GM12878 (cell line): Measurements from ENCODE around the gene DCLK2. TPM values are rescaled to one million over a fixed set of nuclear protein-coding genes. Genes with fewer than 3 reads are reported as not detected.

Source experiments
- ATAC-seq: fragments of 200-7000 bp; cut with Tn5 transposase; 3 replicates; pipeline ENCODE4 v1.9.1; 2020; ENCODE audit warnings: mild to moderate bottlenecking, moderate library complexity
- BruUV-seq: library from RNA; stranded (reverse); fragments of 400-500 nt; replicated peaks from 2 replicates; lab custom pipeline; 2021; lab: Mats Ljungman, UMichigan
- CTCF ChIA-PET: fragments of 300-600 bp; sonication (Branson Sonifier 250); formaldehyde crosslinking; extraction: SDS; loops from one replicate; lab custom pipeline; 2021; ENCODE audit warnings: inconsistent platforms; lab: Yijun Ruan, JAX
- POLR2A ChIA-PET: fragments of 350-600 bp; formaldehyde crosslinking; extraction: SDS; loops from one replicate; lab custom pipeline; 2021; ENCODE audit warnings: inconsistent platforms; lab: Charles Lee
- RAD21 ChIA-PET: fragments of 300-600 bp; sonication (Branson Sonifier 250); formaldehyde crosslinking; loops from one replicate; lab custom pipeline; 2023; ENCODE audit warnings: antibody characterized with exemption; ENCODE audit not compliant: unreplicated experiment; lab: Charles Lee
- SMC1A ChIA-PET: fragments of 300-600 bp; sonication (Branson Sonifier 250); formaldehyde crosslinking; loops from one replicate; lab custom pipeline; 2023; ENCODE audit not compliant: unreplicated experiment, uncharacterized antibody; lab: Charles Lee
- DNase-seq: peaks from one replicate; pipeline ENCODE4 v3.0.0-alpha.2; 2011; ENCODE audit warnings: low read depth, low spot score
- FAIRE-seq: peaks from 3 replicates; lab custom pipeline; 2011; peaks lifted over from hg19 to GRCh38; lab: Jason Lieb, UNC
- H2AFZ ChIP-seq: 2 replicates; pipeline ENCODE4 v1.6.0; 2011; ENCODE audit warnings: low read depth, low read length, control low read depth; ENCODE audit not compliant: control insufficient read depth
- H3K27ac ChIP-seq: 2 replicates; pipeline ENCODE4 v1.5.1; 2011; ENCODE audit warnings: control low read depth; ENCODE audit not compliant: control insufficient read depth, insufficient read depth
- H3K27me3 ChIP-seq, 2 experiments: replicated peaks in 1 of 2; 2 replicates each; pipeline versions ENCODE4 v1.6.0 to v1.6.1; 2011; ENCODE audit warnings: low read length in 1 of 2; ENCODE audit not compliant: control insufficient read depth in 2 of 2, insufficient read depth in 2 of 2
- H3K36me3 ChIP-seq, 2 experiments: 2 replicates each; pipeline ENCODE4 v1.5.1; 2011; ENCODE audit warnings: low read length in 1 of 2; ENCODE audit not compliant: control insufficient read depth in 2 of 2, insufficient read depth in 2 of 2
- H3K4me1 ChIP-seq: 2 replicates; pipeline ENCODE4 v1.6.1; 2011; ENCODE audit warnings: mild to moderate bottlenecking, low read length, moderate library complexity, mixed read lengths; ENCODE audit not compliant: control insufficient read depth, insufficient read depth
- H3K4me2 ChIP-seq: 2 replicates; pipeline ENCODE4 v1.6.0; 2011; ENCODE audit warnings: control low read depth; ENCODE audit not compliant: control insufficient read depth, insufficient read depth
- H3K4me3 ChIP-seq: fragments of 200-600 bp; sonication (generic); 2 replicates; pipeline ENCODE4 v1.5.1; 2016
- H3K79me2 ChIP-seq: 2 replicates; pipeline ENCODE4 v1.6.0; 2011; ENCODE audit warnings: low read length; ENCODE audit not compliant: control insufficient read depth, insufficient read depth
- H3K9ac ChIP-seq: 2 replicates; pipeline ENCODE4 v1.8.0; 2011; ENCODE audit warnings: low read length, control low read depth, mixed read lengths; ENCODE audit not compliant: control insufficient read depth, insufficient read depth
- H3K9me3 ChIP-seq: replicated peaks from 3 replicates; pipeline ENCODE4 v1.5.1; 2011; ENCODE audit warnings: mild to moderate bottlenecking, low read length; ENCODE audit not compliant: control insufficient read depth, insufficient read depth
- H4K20me1 ChIP-seq: 2 replicates; pipeline ENCODE4 v1.6.0; 2011; ENCODE audit not compliant: control insufficient read depth, insufficient read depth
- ATF2 ChIP-seq: IDR thresholded peaks from 2 replicates; pipeline ENCODE4 v1.6.1; 2012; ENCODE audit warnings: low read length, inconsistent platforms
- BRCA1 ChIP-seq: IDR thresholded peaks from 2 replicates; pipeline ENCODE4 v1.6.1; 2011; ENCODE audit warnings: low read depth, low read length, improper control_type of control experiment
- POLR2AphosphoS5 ChIP-seq: IDR thresholded peaks from 2 replicates; pipeline ENCODE4 v1.6.1; 2011; ENCODE audit warnings: mild to moderate bottlenecking, low read length, inconsistent platforms
- SMAD1 ChIP-seq: fragments of 450-650 bp; IDR thresholded peaks from 2 replicates; pipeline ENCODE4 v1.6.1; 2018; ENCODE audit warnings: mild to moderate bottlenecking, low read depth; ENCODE audit not compliant: partially characterized antibody
- TCF12 ChIP-seq: IDR thresholded peaks from 2 replicates; pipeline ENCODE4 v1.6.1; 2011; ENCODE audit warnings: low read depth, mild to moderate bottlenecking, low read length
- ZBTB4 ChIP-seq: fragments of 450-650 bp; formaldehyde crosslinking; IDR thresholded peaks from 2 replicates; pipeline ENCODE4 v1.4.0; 2022; ENCODE audit warnings: mild to moderate bottlenecking, moderate library complexity
- WGBS: methylation state at CpG from one replicate; pipeline ENCODE4 v1.1.6; 2016; ENCODE audit warnings: low lambda C conversion rate; ENCODE audit not compliant: insufficient replicate concordance, insufficient coverage; ENCODE audit errors: missing lambda C conversion rate; 5-methylcytosine and 5-hydroxymethylcytosine counted together
- in situ Hi-C: fragments of 300-500 bp; cut with MboI; formaldehyde crosslinking; loops from 9 replicates; pipeline ENCODE4 v1.14.3; 2018; ENCODE audit warnings: mixed read lengths
- intact Hi-C: fragments of 100-400 bp; cut with micrococcal nuclease; formaldehyde crosslinking; loops from one replicate; pipeline ENCODE4 v1.14.2; 2022; ENCODE audit not compliant: unreplicated experiment
- polyA plus RNA-seq, 11 experiments: library from polyadenylated mRNA; depleted of rRNA in 4 of 11; unstranded in 6 of 11; stranded (reverse) in 5 of 11; fragments of >200 nt; fragmentation: Nextera tagmentation in 4 of 11; fragmentation: Illumina TruSeq in 1 of 11; extraction: Ambion mirVana in 4 of 11; extraction: Trizol in 1 of 11; gene quantifications; 1 replicate in 1 of 11; 2 replicates in 10 of 11; pipeline versions ENCODE4 v1.2.1 to v1.2.3, GENCODE V29; 2011 to 2016; ENCODE audit warnings: inconsistent platforms in 2 of 11, missing spikeins in 2 of 11, low read depth in 1 of 11
- total RNA-seq, 4 experiments: library from RNA; depleted of rRNA in 3 of 4; stranded (reverse); fragments of >200 nt in 3 of 4; fragmentation: Illumina TruSeq in 1 of 4; extraction: Trizol in 1 of 4; gene quantifications; 2 replicates each; pipeline versions ENCODE4 v1.2.1 to v1.2.3, GENCODE V29; 2013 to 2021

Gene DCLK2
- total and polyA plus RNA-seq, 10 of the 15 experiments (the other 5 are each of a cell fraction or from before 2014, with no cell fraction given): not detected

GRCh38 chr4:150051111-150051510, 27.1 kb upstream of the DCLK2 start (continued):
- TF ChIP-seq SMAD1 (no peak), POLR2AphosphoS5 (no peak), BRCA1 (no peak), ZBTB4 (no peak), ATF2 (no peak)

- Histone ChIP-seq H3K27me3 (no peaks in the 10 kb centered on the region), H3K4me3 (no peak overlapping the region), H3K9ac (no peak overlapping the region), H4K20me1 (no peaks in the 10 kb centered on the region)
- ATAC-seq: no peak
- in situ Hi-C loops: no loop called here
- TF ChIP-seq TCF12: no peak
- TF ChIP-seq, all 136 proteins: peak for 0
- Histone ChIP-seq H3K4me2 (no peak overlapping the region), H3K79me2 (no peaks in the 10 kb centered on the region), H2AFZ (no peak overlapping the region), H3K4me1 (no peaks in the 10 kb centered on the region), H3K27ac (no peak overlapping the region), H3K36me3 (no peaks in the 10 kb centered on the region), H3K9me3 (no peaks in the 10 kb centered on the region)
- DNase-seq (no peak), FAIRE-seq (no peak)
- ChIA-PET POLR2A (no interaction called here), RAD21 (no interaction called here), SMC1A (no interaction called here), CTCF (interaction anchor here (0.8 kb wide), 1 partner anchor 154 kb away, joined by 4 read pairs; no protein-coding TSS in a partner anchor)
- BruUV-seq: no TSS peak
- intact Hi-C loops: no loop called here
- 18% methylated on average over 1 of the region's 1 CpG for WGBS
Measured at GRCh38 chr4:150055467-150055866, 22.8 kb upstream of the DCLK2 start.
